ENCODE measurements around the gene SUPT5H. TPM values are rescaled to one million over a fixed set of nuclear protein-coding genes. Genes with fewer than 3 reads are reported as not detected.
A peak's percentile ranks its signal among the peaks of the same experiment; 100 is the strongest.
"Not testable (repeated sequence)": the region's sequence is repeated elsewhere in the genome, so short reads cannot be mapped to it uniquely, and the experiment has no call there.

The SUPT5H gene
- total RNA-seq, 1 donor from 2014 or later: 121 TPM

GRCh38 chr19:39425744-39426143 is 19.6 kb upstream of the SUPT5H start:
- no peak for DNase-seq (ENCODE audit: low spot score)

GRCh38 chr19:39426170-39426569 is 19.2 kb upstream of the SUPT5H start:
- DNase-seq (ENCODE audit: low spot score): no peak

DNA sequence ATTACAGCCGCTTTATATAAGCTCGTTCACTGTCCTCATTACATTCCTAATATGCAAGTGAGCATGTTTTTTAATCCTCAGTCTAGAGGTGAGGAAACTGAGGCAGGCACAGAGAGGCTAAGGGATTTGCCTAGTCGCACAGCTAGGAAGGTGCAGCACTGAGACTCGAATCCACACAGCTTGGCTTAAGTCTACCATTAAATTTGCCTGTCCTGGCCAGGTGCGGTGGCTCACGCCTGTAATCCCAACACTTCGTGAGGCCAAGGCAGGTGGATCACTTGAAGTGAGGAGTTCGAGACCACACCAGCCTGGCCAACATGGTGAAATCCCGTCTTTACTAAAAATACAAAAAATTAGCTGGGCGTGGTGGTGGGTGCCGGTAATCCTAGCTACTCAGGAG is 17.7 kb upstream of the SUPT5H start:
- no peak for DNase-seq (ENCODE audit: low spot score)

- DNase-seq (ENCODE audit: low spot score): no peak
These were observed 16.9 kb upstream of the SUPT5H start for GRCh38 chr19:39428283-39429112.

DNA sequence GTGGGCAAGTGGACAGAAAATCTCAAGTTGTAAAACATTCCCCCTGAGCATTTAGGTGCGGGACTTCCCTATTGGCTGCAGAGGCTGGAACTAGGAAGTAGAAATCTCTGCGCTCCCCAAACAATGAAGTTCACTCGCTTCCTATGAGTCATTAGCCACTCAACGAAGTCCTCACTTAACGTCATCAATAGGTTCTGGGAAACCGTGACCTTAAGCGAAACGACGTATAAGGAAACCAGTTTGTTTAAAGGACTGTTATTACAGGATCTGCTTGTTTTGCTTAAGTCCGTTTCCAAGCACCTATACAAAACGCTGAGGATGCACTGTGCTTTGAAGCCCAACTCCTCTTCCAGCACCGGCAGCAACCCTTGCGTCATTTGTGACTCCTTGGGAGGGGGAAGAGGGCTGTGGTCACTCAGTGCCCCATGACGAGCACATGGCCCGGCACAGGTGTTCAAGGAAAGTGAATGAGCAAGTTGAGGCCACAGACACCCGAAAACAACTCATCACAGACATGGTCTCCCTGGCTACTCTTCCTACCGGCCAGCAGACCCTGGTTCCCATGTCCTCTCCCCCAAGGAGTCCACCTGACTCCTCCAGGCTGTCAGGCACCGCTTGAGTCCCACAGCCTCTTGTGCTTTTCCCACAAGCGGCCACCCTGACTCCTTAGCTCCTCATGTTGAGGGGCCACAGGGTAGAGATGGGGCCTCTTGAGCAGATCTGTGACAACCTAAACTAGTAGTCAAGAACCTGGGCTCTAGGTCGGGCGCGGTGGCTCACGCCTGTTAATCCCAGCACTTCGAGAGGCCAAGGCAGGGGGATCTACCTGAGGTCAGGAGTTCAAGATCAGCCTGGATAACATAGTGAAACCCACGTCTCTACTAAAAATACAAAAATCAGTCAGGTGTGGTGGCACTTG is 14.4 kb upstream of the SUPT5H start:
- no peak for DNase-seq (ENCODE audit: low spot score)

DNA sequence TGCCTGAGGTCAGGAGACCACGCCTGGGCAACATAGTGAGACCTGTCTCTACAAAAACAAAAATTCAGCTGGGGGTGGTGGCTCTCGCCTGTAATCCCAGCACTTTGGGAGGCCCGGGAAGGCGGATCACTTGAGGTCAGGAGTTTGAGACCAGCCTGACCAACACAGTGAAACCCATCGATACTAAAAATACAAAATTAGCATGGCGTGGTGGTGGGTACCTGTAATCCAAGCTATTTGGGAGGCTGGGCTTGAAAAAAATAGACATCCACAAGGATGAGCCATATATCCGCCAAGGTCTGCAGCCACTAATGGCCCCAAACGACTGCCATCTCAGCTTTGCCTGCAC is 12.7 kb upstream of the SUPT5H start:
- no peak for DNase-seq (ENCODE audit: low spot score)

- no peak for DNase-seq (ENCODE audit: low spot score)
These were observed 11.8 kb upstream of the SUPT5H start for GRCh38 chr19:39433480-39434079.

GRCh38 chr19:39434123-39435076 is 11.0 kb upstream of the SUPT5H start:
- no peak for DNase-seq (ENCODE audit: low spot score)

- DNase-seq (ENCODE audit: low spot score): peak; percentile 99
These were observed 9.7 kb upstream of the SUPT5H start, which contains the start of gene RPS16 for GRCh38 chr19:39435499-39436349. Gene RPS16 (minus strand): TSS chr19:39435949. CDS start chr19:39435895, 54 bp downstream.

- DNase-seq (ENCODE audit: low spot score): no peak
These were observed 9.0 kb upstream of the SUPT5H start for GRCh38 chr19:39436350-39436716.

DNA sequence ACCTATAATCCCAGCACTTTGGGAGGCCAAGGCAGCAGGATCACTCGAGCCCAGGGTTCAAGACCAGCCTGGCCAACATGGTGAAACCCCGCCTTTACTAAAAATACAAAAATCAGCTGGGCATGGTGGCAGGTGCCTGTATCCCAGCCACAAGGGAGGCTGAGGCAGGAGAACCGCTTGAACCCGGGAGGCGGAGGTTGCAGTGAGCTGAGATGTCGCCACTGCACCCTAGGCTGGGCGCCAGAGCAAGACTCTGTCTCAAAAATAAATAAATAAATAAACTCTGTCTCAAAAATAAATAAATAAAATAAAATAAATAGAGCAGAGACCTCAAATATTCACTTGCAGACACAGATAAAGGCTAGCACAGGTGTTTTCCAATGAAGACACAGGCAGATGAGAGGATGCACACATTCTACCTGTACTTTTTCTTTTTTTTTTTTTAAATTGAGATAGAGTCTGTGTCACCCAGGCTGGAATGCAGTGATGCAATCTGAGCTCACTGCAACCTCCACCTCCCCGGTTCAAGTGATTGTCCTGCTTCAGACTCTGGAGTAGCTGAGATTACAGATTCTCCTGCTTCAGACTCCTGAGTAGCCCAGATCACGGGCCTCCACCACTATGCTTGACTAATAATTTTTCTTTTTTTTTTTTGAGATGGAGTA is 7.0 kb upstream of the SUPT5H start:
- DNase-seq (ENCODE audit: low spot score): no peak

DNA sequence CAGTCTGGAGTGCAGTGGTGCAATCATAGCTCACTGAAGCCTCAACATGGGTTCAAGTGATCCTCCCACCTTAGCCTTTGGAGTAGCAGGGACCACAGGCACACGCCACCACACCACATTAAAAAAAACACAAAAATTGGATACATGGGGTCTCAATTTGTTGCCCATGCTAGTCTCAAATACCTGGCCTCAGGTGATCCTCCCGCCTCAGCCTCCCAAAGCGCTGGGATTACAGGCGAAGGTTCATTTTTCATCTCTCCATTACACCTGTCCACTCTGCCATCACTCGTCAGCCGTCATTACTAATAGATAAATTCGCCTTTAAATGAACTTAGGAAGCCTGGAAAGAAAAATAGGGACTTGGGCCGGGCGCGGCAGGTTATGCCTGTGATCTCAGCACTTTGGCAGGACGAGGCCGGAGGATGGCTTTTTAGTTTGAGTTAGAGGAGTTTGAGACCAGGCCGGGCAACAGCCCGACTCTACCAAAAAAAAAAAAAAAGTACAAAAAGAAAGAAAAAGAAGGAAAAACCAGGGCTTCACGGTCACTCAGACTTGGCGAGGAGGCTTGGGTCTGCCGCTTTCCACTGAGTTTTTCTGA is 685 bp upstream of the SUPT5H start:
- no peak for DNase-seq (ENCODE audit: low spot score)

- DNase-seq (ENCODE audit: low spot score): no peak
These were observed 1.1 kb downstream of the SUPT5H start for GRCh38 chr19:39446365-39447084.

DNA sequence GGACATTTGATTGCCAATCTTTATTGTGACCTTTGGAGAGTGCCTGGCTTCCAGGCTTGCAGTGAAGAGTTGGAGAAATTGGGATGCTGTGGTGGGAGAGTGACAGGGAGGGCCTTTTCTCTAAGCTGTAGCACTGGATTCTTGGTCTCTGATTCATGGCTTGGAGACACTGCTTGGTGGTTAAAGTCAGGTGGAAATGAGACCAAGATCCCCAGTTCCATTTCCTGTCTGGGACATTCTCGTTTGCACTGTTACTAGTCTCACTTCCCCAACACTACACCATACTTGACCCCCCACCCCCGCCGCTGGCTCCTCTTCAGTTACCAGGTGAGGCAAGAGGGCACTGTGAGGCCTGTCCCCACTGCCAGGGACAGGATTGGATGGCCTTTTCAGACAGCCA is 2.9 kb downstream of the SUPT5H start:
- no peak for DNase-seq (ENCODE audit: low spot score)

DNA sequence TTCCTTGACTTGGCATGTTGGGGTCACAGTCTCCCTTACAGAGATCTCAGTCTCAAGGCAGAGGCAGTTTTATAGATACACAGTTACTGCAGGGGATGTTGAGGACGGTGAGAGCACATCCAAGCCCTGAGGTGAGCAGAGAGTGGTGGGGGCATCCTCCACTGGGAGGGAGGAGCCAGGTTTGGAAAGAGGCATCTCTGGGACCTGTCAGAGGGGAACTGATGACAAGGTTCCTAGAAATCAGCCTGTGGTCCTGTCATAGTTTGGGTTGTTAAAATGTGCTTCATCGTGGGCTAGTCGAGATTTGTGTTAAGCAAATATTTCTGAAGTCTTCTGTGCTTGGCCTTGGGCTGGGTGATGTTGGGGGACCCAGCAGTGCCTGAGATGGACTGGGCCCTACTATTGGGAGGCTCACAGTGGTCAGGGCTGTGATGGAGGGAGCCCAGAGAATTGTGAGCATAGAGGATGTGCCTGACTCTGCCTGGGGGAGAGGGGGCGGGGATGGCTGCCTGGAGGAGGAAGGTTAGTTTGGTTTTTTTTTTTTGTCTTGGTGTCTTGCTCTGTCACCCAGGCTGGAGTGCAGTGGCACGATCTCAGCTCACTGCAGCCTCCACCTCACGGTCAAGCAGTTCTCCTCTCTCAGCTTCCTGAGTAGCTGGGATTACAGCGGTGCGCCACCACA is 3.9 kb downstream of the SUPT5H start:
- no peak for DNase-seq (ENCODE audit: low spot score)

GRCh38 chr19:39451257-39451656 is 5.9 kb downstream of the SUPT5H start:
- DNase-seq (ENCODE audit: low spot score): not testable (repeated sequence)

- no peak for DNase-seq (ENCODE audit: low spot score)
These were observed 18.0 kb downstream of the SUPT5H start for GRCh38 chr19:39463403-39463802.

Measured in ureter (tissue), 1 donor.